Body of pancreas (tissue), 4 donors: ENCODE measurements around the gene HYCC2.

Source experiments
- POLR2A ChIP-seq, 3 donors: fragments of 450-650 bp; IDR thresholded peaks; one replicate each; pipeline ENCODE4 v1.6.1; 2016; ENCODE audit warnings: antibody characterized with exemption in 3 of 3, mild to moderate bottlenecking in 2 of 3
- TF ChIP-seq, protein P1 (sequence below), 7 experiments: fragments of 450-650 bp in 4 of 7; fragments of 200-600 bp in 3 of 7; sonication (generic) in 3 of 7; IDR thresholded peaks; one replicate each; pipeline ENCODE4 v1.5.1; 2016 to 2019; ENCODE audit warnings: antibody characterized with exemption in 7 of 7

DNA sequence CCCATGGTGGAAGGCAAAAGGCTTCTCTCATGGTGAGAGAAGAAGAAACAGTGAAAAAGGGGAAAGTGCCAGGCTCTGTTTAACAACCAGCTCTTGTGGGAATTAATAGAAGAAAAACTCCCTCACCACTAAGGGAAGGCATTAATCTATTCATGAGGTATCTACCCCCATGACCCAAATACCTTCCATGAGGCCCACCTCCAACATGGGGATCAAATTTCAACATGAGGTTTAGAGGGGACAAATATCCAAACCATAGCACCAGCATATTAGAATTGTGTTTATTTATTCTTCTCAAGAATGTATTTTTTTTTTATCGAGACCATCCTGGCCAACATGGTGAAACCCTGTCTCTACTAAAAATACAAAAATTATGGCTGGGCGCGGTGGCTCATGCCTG, 39.6 kb upstream of the HYCC2 start:
- TF ChIP-seq, protein P1, sequence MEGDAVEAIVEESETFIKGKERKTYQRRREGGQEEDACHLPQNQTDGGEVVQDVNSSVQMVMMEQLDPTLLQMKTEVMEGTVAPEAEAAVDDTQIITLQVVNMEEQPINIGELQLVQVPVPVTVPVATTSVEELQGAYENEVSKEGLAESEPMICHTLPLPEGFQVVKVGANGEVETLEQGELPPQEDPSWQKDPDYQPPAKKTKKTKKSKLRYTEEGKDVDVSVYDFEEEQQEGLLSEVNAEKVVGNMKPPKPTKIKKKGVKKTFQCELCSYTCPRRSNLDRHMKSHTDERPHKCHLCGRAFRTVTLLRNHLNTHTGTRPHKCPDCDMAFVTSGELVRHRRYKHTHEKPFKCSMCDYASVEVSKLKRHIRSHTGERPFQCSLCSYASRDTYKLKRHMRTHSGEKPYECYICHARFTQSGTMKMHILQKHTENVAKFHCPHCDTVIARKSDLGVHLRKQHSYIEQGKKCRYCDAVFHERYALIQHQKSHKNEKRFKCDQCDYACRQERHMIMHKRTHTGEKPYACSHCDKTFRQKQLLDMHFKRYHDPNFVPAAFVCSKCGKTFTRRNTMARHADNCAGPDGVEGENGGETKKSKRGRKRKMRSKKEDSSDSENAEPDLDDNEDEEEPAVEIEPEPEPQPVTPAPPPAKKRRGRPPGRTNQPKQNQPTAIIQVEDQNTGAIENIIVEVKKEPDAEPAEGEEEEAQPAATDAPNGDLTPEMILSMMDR (IDR thresholded peaks at IDR 0.05) = no peak
- TF ChIP-seq POLR2A (IDR thresholded peaks at IDR 0.05) = no peak
